HCT116 (cell line): ENCODE results near the gene ADAM17. TPM values are rescaled to one million over a fixed set of nuclear protein-coding genes. Genes with fewer than 3 reads are reported as not detected.

Experiments used
- ATAC-seq: fragments of 200-7000 bp; cut with Tn5 transposase; 2 replicates; pipeline ENCODE4 v1.9.1; 2020; ENCODE audit warnings: mild to moderate bottlenecking, moderate library complexity
- BruUV-seq: library from RNA; stranded (reverse); fragments of 400-500 nt; replicated peaks from 2 replicates; lab custom pipeline; 2021; lab: Mats Ljungman, UMichigan
- CTCF ChIA-PET: fragments of 300-600 bp; sonication (Branson Sonifier 250); formaldehyde crosslinking; loops from one replicate; lab custom pipeline; 2021; ENCODE audit warnings: antibody characterized with exemption; lab: Charles Lee
- POLR2A ChIA-PET: fragments of 300-600, 350-600 bp; sonication (Branson Sonifier 250); formaldehyde crosslinking; loops from one replicate; lab custom pipeline; 2021; ENCODE audit warnings: antibody characterized with exemption; lab: Charles Lee
- RAD21 ChIA-PET, 2 experiments: fragments of 300-600 bp; sonication (Branson Sonifier 250); formaldehyde crosslinking; loops; one replicate each; lab custom pipeline; 2023; ENCODE audit warnings: low total read pairs in 2 of 2; ENCODE audit not compliant: uncharacterized antibody in 2 of 2, unreplicated experiment in 2 of 2, low non-redundant PET in 1 of 2; lab: Charles Lee
- DNase-seq: peaks from one replicate; pipeline ENCODE4 v3.0.0-alpha.2; 2010; ENCODE audit warnings: low read depth, low spot score
- H2AFZ ChIP-seq: fragments of 200-600 bp; shearing (Covaris generic), sonication (generic); 2 replicates; pipeline ENCODE4 v1.6.1; 2017; ENCODE audit warnings: low read depth, mixed run types, mixed read lengths, antibody characterized with exemption, low read length; ENCODE audit not compliant: poor library complexity, severe bottlenecking
- H3K27ac ChIP-seq: 2 replicates; pipeline ENCODE4 v1.5.1; 2012; ENCODE audit warnings: low read depth, low read length
- H3K27me3 ChIP-seq: fragments of 200-600 bp; sonication (generic); 2 replicates; pipeline ENCODE4 v1.6.1; 2016; ENCODE audit warnings: mixed run types, low read length, mixed read lengths; ENCODE audit not compliant: insufficient read depth
- H3K36me3 ChIP-seq, 2 experiments: fragments of 200-500 bp in 1 of 2; fragments of 200-600 bp in 1 of 2; sonication (Bioruptor generic) in 1 of 2; sonication (generic) in 1 of 2; 2 replicates each; pipeline versions ENCODE4 v1.5.1 to v1.6.1; 2014 to 2016; ENCODE audit warnings: low read length in 2 of 2, inconsistent platforms in 1 of 2, mixed read lengths in 1 of 2, mixed run types in 1 of 2; ENCODE audit not compliant: insufficient read depth in 2 of 2, control insufficient read depth in 1 of 2
- H3K4me1 ChIP-seq, 2 experiments: fragments of 200-600 bp in 1 of 2; sonication (generic) in 1 of 2; 2 replicates each; pipeline versions ENCODE4 v1.5.1 to v1.6.1; 2012 to 2017; ENCODE audit warnings: low read length in 2 of 2, inconsistent platforms in 1 of 2, mild to moderate bottlenecking in 1 of 2, mixed read lengths in 1 of 2, mixed run types in 1 of 2, moderate library complexity in 1 of 2; ENCODE audit not compliant: insufficient read depth in 2 of 2, control insufficient read depth in 1 of 2
- H3K4me2 ChIP-seq: fragments of 200-600 bp; sonication (generic); 2 replicates; pipeline ENCODE4 v1.6.1; 2017; ENCODE audit warnings: mixed run types, low read length, mixed read lengths
- H3K4me3 ChIP-seq, 2 experiments: fragments of 200-600 bp in 1 of 2; sonication (generic) in 1 of 2; replicated peaks in 1 of 2; 2 replicates each; pipeline ENCODE4 v1.5.1; 2011 to 2016; ENCODE audit warnings: low read length in 2 of 2, control low read depth in 1 of 2, low read depth in 1 of 2, mild to moderate bottlenecking in 1 of 2, mixed read lengths in 1 of 2, mixed run types in 1 of 2
- H3K79me2 ChIP-seq: fragments of 200-600 bp; sonication (generic); 2 replicates; pipeline ENCODE4 v1.6.1; 2017; ENCODE audit warnings: mild to moderate bottlenecking, mixed run types, low read length, moderate library complexity, mixed read lengths; ENCODE audit not compliant: insufficient read depth
- H3K9ac ChIP-seq: fragments of 200-600 bp; sonication (generic); 2 replicates; pipeline ENCODE4 v1.6.1; 2016; ENCODE audit warnings: low read length, mixed read lengths
- H3K9me2 ChIP-seq: fragments of 200-600 bp; sonication (generic), shearing (Covaris generic); 2 replicates; pipeline ENCODE4 v1.6.1; 2017; ENCODE audit warnings: mixed run types, mild to moderate bottlenecking, moderate library complexity; ENCODE audit not compliant: insufficient read depth
- H3K9me3 ChIP-seq, 2 experiments: fragments of 200-500 bp in 1 of 2; fragments of 200-600 bp in 1 of 2; sonication (Bioruptor generic) in 1 of 2; sonication (generic) in 1 of 2; 2 replicates each; pipeline ENCODE4 v1.6.1; 2014 to 2017; ENCODE audit warnings: low read length in 2 of 2, mixed read lengths in 2 of 2, inconsistent platforms in 1 of 2, low read depth in 1 of 2, mild to moderate bottlenecking in 1 of 2, mixed run types in 1 of 2, moderate library complexity in 1 of 2; ENCODE audit not compliant: control insufficient read depth in 1 of 2, insufficient read depth in 1 of 2
- H4K20me1 ChIP-seq: fragments of 200-600 bp; sonication (generic), shearing (Covaris generic); 2 replicates; pipeline ENCODE4 v1.6.1; 2017; ENCODE audit warnings: mixed run types, mild to moderate bottlenecking, moderate library complexity; ENCODE audit not compliant: insufficient read depth
- CEBPB ChIP-seq: IDR thresholded peaks from 2 replicates; pipeline ENCODE4 v1.6.1; 2012; ENCODE audit warnings: low read depth
- CTCF ChIP-seq, 3 experiments: fragments of 200-600 bp in 1 of 3; sonication (generic) in 1 of 3; IDR thresholded peaks in 2 of 3; conservative IDR thresholded peaks in 1 of 3; 2 replicates each; pipeline ENCODE4 v1.5.1; 2012 to 2017; ENCODE audit warnings: low read depth in 2 of 3, low read length in 2 of 3, antibody characterized with exemption in 1 of 3, borderline replicate concordance in 1 of 3, control low read depth in 1 of 3, mild to moderate bottlenecking in 1 of 3, mixed read lengths in 1 of 3, mixed run types in 1 of 3, moderate library complexity in 1 of 3; ENCODE audit not compliant: insufficient read depth in 1 of 3
- EGR1 ChIP-seq: IDR thresholded peaks from 2 replicates; pipeline ENCODE4 v1.6.1; 2012; ENCODE audit warnings: low read depth
- ELF1 ChIP-seq: IDR thresholded peaks from 2 replicates; pipeline ENCODE4 v1.6.1; 2012; ENCODE audit warnings: low read depth, borderline replicate concordance
- EZH2 ChIP-seq: fragments of 200-600 bp; sonication (generic); IDR thresholded peaks from 2 replicates; pipeline ENCODE4 v1.6.1; 2017; ENCODE audit warnings: antibody characterized with exemption, mixed run types
- FOSL1 ChIP-seq: IDR thresholded peaks from 2 replicates; pipeline ENCODE4 v1.6.1; 2012; ENCODE audit warnings: low read depth
- JUND ChIP-seq: IDR thresholded peaks from 2 replicates; pipeline ENCODE4 v1.6.1; 2012
- MAX ChIP-seq: IDR thresholded peaks from 2 replicates; pipeline ENCODE4 v1.6.1; 2012
- POLR2A ChIP-seq: IDR thresholded peaks from 2 replicates; pipeline ENCODE4 v1.7.0; 2011; ENCODE audit warnings: borderline replicate concordance; ENCODE audit not compliant: insufficient read depth, insufficient read length; ENCODE audit errors: extremely low read depth
- POLR2AphosphoS5 ChIP-seq: IDR thresholded peaks from 2 replicates; pipeline ENCODE4 v1.6.1; 2011; ENCODE audit warnings: mild to moderate bottlenecking, low read depth, low read length, moderate library complexity
- RAD21 ChIP-seq: IDR thresholded peaks from 2 replicates; pipeline ENCODE4 v1.6.1; 2012; ENCODE audit warnings: low read depth, mild to moderate bottlenecking
- REST ChIP-seq: IDR thresholded peaks from 2 replicates; pipeline ENCODE4 v1.6.1; 2012; ENCODE audit warnings: low read depth
- SRF ChIP-seq: IDR thresholded peaks from 2 replicates; pipeline ENCODE4 v1.6.1; 2012; ENCODE audit warnings: low read depth
- TCF7L2 ChIP-seq: IDR thresholded peaks from 2 replicates; pipeline ENCODE4 v1.7.0; 2011; ENCODE audit warnings: borderline replicate concordance, inconsistent platforms; ENCODE audit not compliant: insufficient read depth, insufficient read length; ENCODE audit errors: extremely low read depth
- YY1 ChIP-seq: IDR thresholded peaks from 2 replicates; pipeline ENCODE4 v1.6.1; 2011; ENCODE audit warnings: low read length, low read depth, moderate library complexity, mild to moderate bottlenecking; ENCODE audit not compliant: insufficient replicate concordance; ENCODE audit errors: extremely low read depth
- ZFX ChIP-seq: fragments of 450-650 bp; IDR thresholded peaks from 2 replicates; pipeline ENCODE4 v1.6.1; 2017
- ZNF274 ChIP-seq: fragments of 200-500 bp; sonication (Bioruptor generic); IDR thresholded peaks from 2 replicates; pipeline ENCODE4 v1.6.1; 2014; ENCODE audit warnings: mild to moderate bottlenecking, low read depth, low read length, inconsistent platforms
- intact Hi-C: fragments of 100-400 bp; cut with micrococcal nuclease; formaldehyde crosslinking; loops from 2 replicates; pipeline ENCODE4 v1.10.0; 2022
- total RNA-seq: library from RNA; stranded (reverse); gene quantifications from one replicate; pipeline ENCODE4 v1.2.1, GENCODE V29; 2021; ENCODE audit not compliant: unreplicated experiment
- TF ChIP-seq, protein P1 (sequence below): IDR thresholded peaks from 2 replicates; pipeline ENCODE4 v1.6.1; 2011; ENCODE audit warnings: mild to moderate bottlenecking, low read length, moderate library complexity; ENCODE audit not compliant: insufficient replicate concordance; ENCODE audit errors: extremely low read depth
- TF ChIP-seq, protein P2 (sequence below): IDR thresholded peaks from 2 replicates; pipeline ENCODE4 v1.6.1; 2012

Gene ADAM17
- total RNA-seq, 1 experiment from 2014 or later: 39.2 TPM

GRCh38 chr2:9492927-9493326, 62.7 kb downstream of the ADAM17 start:
- intact Hi-C loops: no loop called here
- Histone ChIP-seq H4K20me1 (no peaks in the 10 kb centered on the region), H3K9me2 (no peaks in the 10 kb centered on the region), H3K4me2 (no peak overlapping the region), H3K27ac (no peak overlapping the region), H3K79me2 (no peaks in the 10 kb centered on the region), H3K27me3 (no peaks in the 10 kb centered on the region), H3K36me3 (peaks cover 45 to 49% of the 10 kb centered on the region in 2 experiments), H3K9ac (no peak overlapping the region), H3K4me3 (no peak overlapping the region), H3K4me1 (no peaks in the 10 kb centered on the region), H2AFZ (no peak overlapping the region), H3K9me3 (no peaks in the 10 kb centered on the region)
- no TSS peak for BruUV-seq
- RAD21 ChIA-PET: no interaction called here
- POLR2A ChIA-PET: no interaction called here
- TF ChIP-seq EZH2 (no peak), POLR2AphosphoS5 (no peak), CTCF (IDR thresholded peaks at IDR 0.05 in 2 of 3, conservative IDR thresholded peaks at IDR 0.05 in 1 of 3; ENCODE audit: borderline replicate concordance in 1 of 3, insufficient read depth in 1 of 3, low read depth in 2 of 3, low read length in 2 of 3) (no peak), RAD21 (no peak), ZFX (no peak), CEBPB (no peak), YY1 (no peak), TCF7L2 (no peak), REST (no peak), SRF (no peak), POLR2A (no peak), MAX (no peak), EGR1 (no peak), ZNF274 (no peak), FOSL1 (no peak), JUND (no peak), ELF1 (no peak)
- TF ChIP-seq, protein P1, sequence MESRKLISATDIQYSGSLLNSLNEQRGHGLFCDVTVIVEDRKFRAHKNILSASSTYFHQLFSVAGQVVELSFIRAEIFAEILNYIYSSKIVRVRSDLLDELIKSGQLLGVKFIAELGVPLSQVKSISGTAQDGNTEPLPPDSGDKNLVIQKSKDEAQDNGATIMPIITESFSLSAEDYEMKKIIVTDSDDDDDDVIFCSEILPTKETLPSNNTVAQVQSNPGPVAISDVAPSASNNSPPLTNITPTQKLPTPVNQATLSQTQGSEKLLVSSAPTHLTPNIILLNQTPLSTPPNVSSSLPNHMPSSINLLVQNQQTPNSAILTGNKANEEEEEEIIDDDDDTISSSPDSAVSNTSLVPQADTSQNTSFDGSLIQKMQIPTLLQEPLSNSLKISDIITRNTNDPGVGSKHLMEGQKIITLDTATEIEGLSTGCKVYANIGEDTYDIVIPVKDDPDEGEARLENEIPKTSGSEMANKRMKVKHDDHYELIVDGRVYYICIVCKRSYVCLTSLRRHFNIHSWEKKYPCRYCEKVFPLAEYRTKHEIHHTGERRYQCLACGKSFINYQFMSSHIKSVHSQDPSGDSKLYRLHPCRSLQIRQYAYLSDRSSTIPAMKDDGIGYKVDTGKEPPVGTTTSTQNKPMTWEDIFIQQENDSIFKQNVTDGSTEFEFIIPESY: no peak
- TF ChIP-seq, protein P2, sequence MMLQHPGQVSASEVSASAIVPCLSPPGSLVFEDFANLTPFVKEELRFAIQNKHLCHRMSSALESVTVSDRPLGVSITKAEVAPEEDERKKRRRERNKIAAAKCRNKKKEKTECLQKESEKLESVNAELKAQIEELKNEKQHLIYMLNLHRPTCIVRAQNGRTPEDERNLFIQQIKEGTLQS: no peak
- DNase-seq (no peak), ATAC-seq (no peak)
- CTCF ChIA-PET: no interaction called here
